T-helper 17 cell (primary cell): ENCODE data around the gene SPATC1L. TPM values are rescaled to one million over a fixed set of nuclear protein-coding genes. Genes with fewer than 3 reads are reported as not detected.
A peak's percentile ranks its signal among the peaks of the same experiment; 100 is the strongest.
"Not testable (repeated sequence)": the region's sequence is repeated elsewhere in the genome, so short reads cannot be mapped to it uniquely, and the experiment has no call there.

Experiments
- ATAC-seq: fragments of 150-1000 bp; cut with Tn5 transposase; 2 replicates; pipeline ENCODE4 v1.10.0; 2021; ENCODE audit warnings: mild to moderate bottlenecking, moderate library complexity
- DNase-seq, 3 donors: peaks; one replicate each; pipeline versions ENCODE4 v3.0.0 to v3.0.0-alpha.2; 2020 to 2021
- H3K9me3 ChIP-seq: one replicate; pipeline ENCODE4 v1.7.0; 2013; ENCODE audit warnings: low read length, mild to moderate bottlenecking; ENCODE audit not compliant: control insufficient read depth, poor library complexity, severe bottlenecking
- H3K27ac Mint-ChIP-seq: one replicate; pipeline ENCODE4 v1.8.0; 2022; ENCODE audit warnings: mild to moderate bottlenecking, moderate library complexity, mixed read lengths
- H3K27me3 Mint-ChIP-seq: one replicate; pipeline ENCODE4 v1.8.0; 2022; ENCODE audit warnings: mixed read lengths
- H3K36me3 Mint-ChIP-seq: one replicate; pipeline ENCODE4 v1.8.0; 2022; ENCODE audit warnings: low read depth, mixed read lengths
- H3K4me1 Mint-ChIP-seq: one replicate; pipeline ENCODE4 v1.8.0; 2022; ENCODE audit warnings: mild to moderate bottlenecking, mixed read lengths
- H3K4me3 Mint-ChIP-seq: one replicate; pipeline ENCODE4 v1.8.0; 2022; ENCODE audit warnings: mild to moderate bottlenecking, moderate library complexity, mixed read lengths
- total RNA-seq, 4 donors: library from RNA in 2 of 4; stranded (reverse) in 2 of 4; gene quantifications; one replicate each; pipeline ENCODE4 v1.2.3 and lab custom pipeline; 2022 to 2026

Gene SPATC1L
- total RNA-seq, 2 donors from 2014 or later: 2.6 to 3.1 TPM

- ATAC-seq: no peak
- no peaks in the 10 kb centered on the region for H3K9me3 ChIP-seq
- no peaks in the 10 kb centered on the region for H3K36me3 Mint-ChIP-seq
- DNase-seq: no peak
- no peak overlapping the region for H3K4me3 Mint-ChIP-seq
- H3K27me3 Mint-ChIP-seq: no peaks in the 10 kb centered on the region
- H3K27ac Mint-ChIP-seq: no peak overlapping the region
- no peaks in the 10 kb centered on the region for H3K4me1 Mint-ChIP-seq
Observed at GRCh38 chr21:46154955-46155513, 29.2 kb downstream of the SPATC1L start.

GRCh38 chr21:46154155-46154954, 29.9 kb downstream of the SPATC1L start:
- H3K4me3 Mint-ChIP-seq: no peak overlapping the region
- H3K27ac Mint-ChIP-seq: no peak overlapping the region
- no peaks in the 10 kb centered on the region for H3K27me3 Mint-ChIP-seq
- ATAC-seq (no peak), DNase-seq (no peak)
- H3K9me3 ChIP-seq: no peaks in the 10 kb centered on the region
- H3K4me1 Mint-ChIP-seq: no peaks in the 10 kb centered on the region
- H3K36me3 Mint-ChIP-seq: no peaks in the 10 kb centered on the region

GRCh38 chr21:46153247-46154154, 30.8 kb downstream of the SPATC1L start:
- Mint-ChIP-seq H3K36me3 (no peaks in the 10 kb centered on the region), H3K27me3 (no peaks in the 10 kb centered on the region), H3K27ac (no peak overlapping the region), H3K4me3 (peak overlapping the region; percentile 25), H3K4me1 (no peaks in the 10 kb centered on the region)
- no peaks in the 10 kb centered on the region for H3K9me3 ChIP-seq
- ATAC-seq (peak; percentile 57), DNase-seq (peak in 1 of 3 donors; percentile 26)

GRCh38 chr21:46152927-46153246, 31.4 kb downstream of the SPATC1L start:
- no peaks in the 10 kb centered on the region for H3K4me1 Mint-ChIP-seq
- H3K27me3 Mint-ChIP-seq: no peaks in the 10 kb centered on the region
- no peak overlapping the region for H3K4me3 Mint-ChIP-seq
- H3K36me3 Mint-ChIP-seq: no peaks in the 10 kb centered on the region
- ATAC-seq: peak; percentile 16
- no peaks in the 10 kb centered on the region for H3K9me3 ChIP-seq
- no peak overlapping the region for H3K27ac Mint-ChIP-seq
- DNase-seq: no peak

- Mint-ChIP-seq H3K4me3 (no peak overlapping the region), H3K27me3 (no peaks in the 10 kb centered on the region), H3K36me3 (no peaks in the 10 kb centered on the region), H3K27ac (no peak overlapping the region), H3K4me1 (no peaks in the 10 kb centered on the region)
- H3K9me3 ChIP-seq: no peaks in the 10 kb centered on the region
- no peak for ATAC-seq
- DNase-seq: no peak
Observed at GRCh38 chr21:46151989-46152926, 32.0 kb downstream of the SPATC1L start.

GRCh38 chr21:46151261-46151988, 32.8 kb downstream of the SPATC1L start:
- DNase-seq: no peak
- H3K36me3 Mint-ChIP-seq: no peaks in the 10 kb centered on the region
- no peaks in the 10 kb centered on the region for H3K9me3 ChIP-seq

GRCh38 chr21:46150491-46151121, 33.7 kb downstream of the SPATC1L start:
- ATAC-seq: no peak
- H3K4me3 Mint-ChIP-seq: no peak overlapping the region
- H3K27me3 Mint-ChIP-seq: no peaks in the 10 kb centered on the region
- H3K27ac Mint-ChIP-seq: no peak overlapping the region
- H3K9me3 ChIP-seq: no peaks in the 10 kb centered on the region
- no peaks in the 10 kb centered on the region for H3K36me3 Mint-ChIP-seq
- H3K4me1 Mint-ChIP-seq: no peaks in the 10 kb centered on the region
- peak in 1 of 3 donors; percentile 6 for DNase-seq

More at GRCh38 chr21:46151261-46151988, 32.8 kb downstream of the SPATC1L start:
- Mint-ChIP-seq H3K27me3 (no peaks in the 10 kb centered on the region), H3K4me3 (no peak overlapping the region), H3K27ac (no peak overlapping the region), H3K4me1 (no peaks in the 10 kb centered on the region)
- ATAC-seq: no peak

GRCh38 chr21:46150073-46150472, 34.2 kb downstream of the SPATC1L start:
- H3K27ac Mint-ChIP-seq: no peak overlapping the region
- DNase-seq (peak in 1 of 3 donors; percentile 5), ATAC-seq (no peak)
- H3K36me3 Mint-ChIP-seq: no peaks in the 10 kb centered on the region
- no peak overlapping the region for H3K4me3 Mint-ChIP-seq
- no peaks in the 10 kb centered on the region for H3K9me3 ChIP-seq
- H3K4me1 Mint-ChIP-seq: no peaks in the 10 kb centered on the region
- H3K27me3 Mint-ChIP-seq: no peaks in the 10 kb centered on the region

GRCh38 chr21:46149205-46149901, 34.9 kb downstream of the SPATC1L start:
- H3K27ac Mint-ChIP-seq: peak overlapping the region; percentile 37
- no peak overlapping the region for H3K4me3 Mint-ChIP-seq
- no peaks in the 10 kb centered on the region for H3K27me3 Mint-ChIP-seq
- H3K4me1 Mint-ChIP-seq: peaks cover 3% of the 10 kb centered on the region
- DNase-seq: peak in 1 of 3 donors; percentile 4
- ATAC-seq: no peak
- H3K9me3 ChIP-seq: no peaks in the 10 kb centered on the region
- no peaks in the 10 kb centered on the region for H3K36me3 Mint-ChIP-seq

GRCh38 chr21:46148106-46148505, 36.2 kb downstream of the SPATC1L start:
- peaks cover 7% of the 10 kb centered on the region for H3K4me1 Mint-ChIP-seq
- no peaks in the 10 kb centered on the region for H3K36me3 Mint-ChIP-seq
- DNase-seq: no peak
- no peaks in the 10 kb centered on the region for H3K27me3 Mint-ChIP-seq
- H3K4me3 Mint-ChIP-seq: no peak overlapping the region
- ATAC-seq: no peak
- no peak overlapping the region for H3K27ac Mint-ChIP-seq
- no peaks in the 10 kb centered on the region for H3K9me3 ChIP-seq

- not testable (repeated sequence) for H3K4me1 Mint-ChIP-seq, H3K36me3 Mint-ChIP-seq, H3K4me3 Mint-ChIP-seq, H3K9me3 ChIP-seq, H3K27me3 Mint-ChIP-seq, H3K27ac Mint-ChIP-seq
- ATAC-seq (peak; percentile 38), DNase-seq (peak; percentile 11 to 42 (median 12))
Observed at GRCh38 chr21:46147429-46147828, 36.8 kb downstream of the SPATC1L start.
